B cell (primary cell): ENCODE data around the gene METTL5. TPM values are rescaled to one million over a fixed set of nuclear protein-coding genes. Genes with fewer than 3 reads are reported as not detected.
"Not testable (repeated sequence)": the region's sequence is repeated elsewhere in the genome, so short reads cannot be mapped to it uniquely, and the experiment has no call there.

Experiments
- ATAC-seq: fragments of 200-7000 bp; cut with Tn5 transposase; one replicate; pipeline ENCODE4 v1.10.0; 2021; ENCODE audit warnings: low read depth, mild to moderate bottlenecking, moderate number of reproducible peaks, moderate library complexity
- CTCF ChIA-PET: fragments of 350-600 bp; sonication (Branson Sonifier 250); formaldehyde crosslinking; loops from one replicate; lab custom pipeline; 2021; ENCODE audit warnings: antibody characterized with exemption, inconsistent platforms; lab: Charles Lee
- POLR2A ChIA-PET: fragments of 350-600 bp; sonication (Branson Sonifier 250); formaldehyde crosslinking; loops from one replicate; lab custom pipeline; 2021; ENCODE audit warnings: antibody characterized with exemption; lab: Charles Lee
- DNase-seq: peaks from one replicate; pipeline ENCODE4 v3.0.0; 2013
- H2AFZ ChIP-seq: 2 replicates; pipeline ENCODE4 v1.6.1; 2012; ENCODE audit warnings: mild to moderate bottlenecking, low read depth, low read length; ENCODE audit not compliant: insufficient read depth, poor library complexity, severe bottlenecking
- H3K27ac ChIP-seq, 2 donors: 1 replicate in 1 of 2; 2 replicates in 1 of 2; pipeline ENCODE4 v1.5.1; 2012 to 2013; ENCODE audit warnings: low read length in 2 of 2, mild to moderate bottlenecking in 2 of 2, moderate library complexity in 1 of 2
- H3K27me3 ChIP-seq, 4 experiments: fragments of 200-600 bp in 1 of 4; sonication (generic) in 1 of 4; replicated peaks in 1 of 4; 1 replicate in 2 of 4; 2 replicates in 2 of 4; pipeline versions ENCODE4 v1.6.1 to v1.7.0; 2013 to 2016; ENCODE audit warnings: low read length in 3 of 4, mild to moderate bottlenecking in 2 of 4, mixed read lengths in 1 of 4, moderate library complexity in 1 of 4; ENCODE audit not compliant: insufficient read depth in 4 of 4, control insufficient read depth in 3 of 4; ENCODE audit errors: control extremely low read depth in 1 of 4
- H3K36me3 ChIP-seq, 2 experiments: replicated peaks in 1 of 2; 1 replicate in 1 of 2; 2 replicates in 1 of 2; pipeline versions ENCODE4 v1.6.1 to v1.7.1; 2013; ENCODE audit warnings: low read length in 1 of 2; ENCODE audit not compliant: insufficient read depth in 2 of 2, control insufficient read depth in 1 of 2; ENCODE audit errors: control extremely low read depth in 1 of 2, extremely low read depth in 1 of 2
- H3K4me1 ChIP-seq, 2 donors: fragments of 200-600 bp in 1 of 2; sonication (generic) in 1 of 2; 1 replicate in 1 of 2; 2 replicates in 1 of 2; pipeline versions ENCODE4 v1.5.1 to v1.6.1; 2013 to 2017; ENCODE audit warnings: low read length in 2 of 2; ENCODE audit not compliant: control insufficient read depth in 2 of 2, insufficient read depth in 2 of 2
- H3K4me2 ChIP-seq: replicated peaks from 2 replicates; pipeline ENCODE3; 2012; ENCODE audit warnings: mild to moderate bottlenecking, low read depth, low read length; ENCODE audit not compliant: poor library complexity, severe bottlenecking
- H3K4me3 ChIP-seq, 5 experiments: fragments of 200-600 bp in 1 of 5; sonication (generic) in 1 of 5; 1 replicate in 3 of 5; 2 replicates in 2 of 5; pipeline versions ENCODE4 v1.5.1 to v1.7.0; 2011 to 2016; ENCODE audit warnings: low read length in 4 of 5, mild to moderate bottlenecking in 4 of 5, low read depth in 2 of 5, control low read depth in 1 of 5, moderate library complexity in 1 of 5; ENCODE audit not compliant: insufficient read depth in 1 of 5; ENCODE audit errors: control extremely low read depth in 1 of 5, extremely low read depth in 1 of 5
- H3K79me2 ChIP-seq: fragments of 200-600 bp; sonication (generic); one replicate; pipeline ENCODE4 v1.6.0; 2016; ENCODE audit warnings: low read length; ENCODE audit not compliant: control insufficient read depth, insufficient read depth
- H3K9ac ChIP-seq: fragments of 200-600 bp; sonication (generic); 2 replicates; pipeline ENCODE4 v1.6.1; 2017; ENCODE audit warnings: mild to moderate bottlenecking, low read length, moderate library complexity
- H3K9me3 ChIP-seq, 3 donors: one replicate each; pipeline versions ENCODE4 v1.6.1 to v1.7.1; 2013; ENCODE audit warnings: low read length in 2 of 3; ENCODE audit not compliant: control insufficient read depth in 2 of 3, insufficient read depth in 1 of 3; ENCODE audit errors: control extremely low read depth in 1 of 3
- H4K20me1 ChIP-seq: 2 replicates; pipeline ENCODE4 v1.6.0; 2012; ENCODE audit warnings: mild to moderate bottlenecking, low read length; ENCODE audit not compliant: insufficient read depth, control insufficient read depth, poor library complexity, severe bottlenecking
- H3K27ac Mint-ChIP-seq: one replicate; pipeline ENCODE4 v1.8.0; 2021; ENCODE audit warnings: mixed read lengths
- H3K27me3 Mint-ChIP-seq: one replicate; pipeline ENCODE4 v1.8.0; 2021; ENCODE audit warnings: mixed read lengths
- H3K4me1 Mint-ChIP-seq: one replicate; pipeline ENCODE4 v1.8.0; 2021; ENCODE audit warnings: mixed read lengths
- H3K4me3 Mint-ChIP-seq: one replicate; pipeline ENCODE4 v1.8.0; 2021; ENCODE audit warnings: mixed read lengths
- H3K9me3 Mint-ChIP-seq: one replicate; pipeline ENCODE4 v1.8.0; 2022; ENCODE audit warnings: mixed read lengths; ENCODE audit not compliant: insufficient read depth
- CTCF ChIP-seq: fragments of 200-600 bp; IDR thresholded peaks from one replicate; pipeline ENCODE4 v1.8.0; 2022; ENCODE audit warnings: antibody characterized with exemption, mild to moderate bottlenecking
- EZH2 ChIP-seq: IDR thresholded peaks from 2 replicates; pipeline ENCODE4 v1.6.1; 2012; ENCODE audit warnings: borderline replicate concordance, low read depth, mild to moderate bottlenecking, moderate library complexity, low read length; ENCODE audit not compliant: insufficient read depth, poor library complexity, severe bottlenecking
- WGBS: methylation state at CpG from one replicate; pipeline ENCODE4 v1.1.5; 2013; ENCODE audit warnings: missing lambda C conversion rate; ENCODE audit not compliant: insufficient coverage; 5-methylcytosine and 5-hydroxymethylcytosine counted together
- intact Hi-C: fragments of 100-400 bp; cut with micrococcal nuclease; formaldehyde crosslinking; loops from one replicate; pipeline ENCODE4 v1.10.0; 2022
- polyA plus RNA-seq: library from polyadenylated mRNA; depleted of rRNA; stranded (reverse); fragments of >200 nt; gene quantifications from 2 replicates; pipeline ENCODE4 v1.2.3, GENCODE V29; 2012
- total RNA-seq, 2 donors: library from RNA; stranded (reverse); fragments of 120-200 nt in 1 of 2; gene quantifications; 1 replicate in 1 of 2; 2 replicates in 1 of 2; pipeline versions ENCODE4 v1.2.3 to v1.2.4, GENCODE V29; 2013 to 2022

The METTL5 gene
- total and polyA plus RNA-seq, 2 donors (not counting 1 experiment from before 2014, with no cell fraction given), result 12.7 to 36.4 TPM

DNA sequence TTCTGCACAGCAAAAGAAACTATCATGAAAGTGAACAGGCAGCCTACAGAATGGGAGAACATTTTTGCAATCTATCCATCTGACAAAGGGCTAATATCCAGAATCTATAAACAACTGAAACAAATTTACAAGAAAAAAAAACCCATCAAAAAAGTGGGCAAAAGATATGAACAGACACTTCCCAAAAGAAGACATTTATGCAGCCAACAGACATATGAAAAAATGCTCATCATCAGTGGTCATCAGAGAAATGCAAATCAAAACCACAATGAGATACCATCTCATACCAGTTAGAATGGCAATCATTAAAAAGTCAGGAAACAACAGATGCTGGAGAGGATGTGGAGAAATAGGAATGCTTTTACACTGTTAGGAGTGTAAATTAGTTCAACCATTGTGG, 7.7 kb downstream of the METTL5 start:
- CTCF ChIA-PET, H3K4me1 ChIP-seq, H3K27me3 ChIP-seq, H3K27ac ChIP-seq, H3K4me1 Mint-ChIP-seq, H3K9me3 ChIP-seq, H2AFZ ChIP-seq, H3K9ac ChIP-seq, intact Hi-C loops, H3K9me3 Mint-ChIP-seq, H3K4me3 ChIP-seq, H3K4me3 Mint-ChIP-seq, ATAC-seq, H3K4me2 ChIP-seq, H3K27me3 Mint-ChIP-seq, POLR2A ChIA-PET, DNase-seq, H4K20me1 ChIP-seq: not testable (repeated sequence)
- Histone ChIP-seq H3K36me3 (peaks cover 10 to 51% of the 10 kb centered on the region in 2 experiments), H3K79me2 (peaks cover 28% of the 10 kb centered on the region)
- H3K27ac Mint-ChIP-seq, result peak overlapping the region; percentile 20

DNA sequence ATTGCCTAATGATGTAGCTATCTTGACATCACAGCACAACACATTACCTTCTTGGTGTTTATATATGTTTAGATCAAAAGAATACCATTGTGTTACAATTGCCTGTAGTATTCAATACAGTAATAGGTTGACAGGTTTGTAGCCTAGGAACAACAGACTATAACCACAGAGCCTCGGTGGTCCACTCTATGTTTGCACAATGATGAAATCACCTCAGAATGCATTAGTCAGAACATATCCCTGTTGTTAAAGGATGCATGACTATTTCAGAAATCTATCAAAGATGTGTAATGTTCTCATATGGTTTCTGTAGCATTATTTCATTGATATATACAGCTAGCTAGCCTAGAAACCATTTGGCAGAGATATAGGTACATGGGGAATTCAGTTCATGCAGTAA, 8.9 kb downstream of the METTL5 start:
- peaks cover 10 to 58% of the 10 kb centered on the region in 2 experiments for H3K36me3 ChIP-seq
- Mint-ChIP-seq H3K4me1 (no peaks in the 10 kb centered on the region), H3K27ac (no peak overlapping the region), H3K4me3 (no peak overlapping the region), H3K9me3 (no peaks in the 10 kb centered on the region), H3K27me3 (no peaks in the 10 kb centered on the region)
- CTCF ChIA-PET, result no interaction called here
- peaks cover 20% of the 10 kb centered on the region for H3K79me2 ChIP-seq
- intact Hi-C loops, result no loop called here
- no CpG with 5 or more reads among the region's 1 CpG for WGBS
- TF ChIP-seq EZH2 (no peak), CTCF (no peak)
- H3K27ac ChIP-seq, result no peak overlapping the region
- POLR2A ChIA-PET, result no interaction called here
- no peaks in the 10 kb centered on the region for H3K27me3 ChIP-seq
- H2AFZ ChIP-seq, result no peak overlapping the region
- no peak overlapping the region for H3K4me3 ChIP-seq
- H3K4me2 ChIP-seq, result no peak overlapping the region
- H3K9ac ChIP-seq, result no peak overlapping the region
- ATAC-seq (no peak), DNase-seq (no peak)
- no peaks in the 10 kb centered on the region for H3K4me1 ChIP-seq
- H4K20me1 ChIP-seq, result peaks cover 4% of the 10 kb centered on the region
- no peaks in the 10 kb centered on the region for H3K9me3 ChIP-seq
